ENCODE results near the gene CDA. TPM values are rescaled to one million over a fixed set of nuclear protein-coding genes. Genes with fewer than 3 reads are reported as not detected.

The CDA gene
- total RNA-seq, 4 donors from 2014 or later, result 0.56 to 3.5 (median 1.5) TPM

GRCh38 chr1:20666804-20667203 lies 77.9 kb downstream of the CDA start:
- no peaks in the 10 kb centered on the region for H3K9me3 ChIP-seq
- WGBS, 2 donors, result 100% methylated on average over 1 of the region's 1 CpG
- no peak overlapping the region for H3K4me3 ChIP-seq (replicated peaks in 1 of 3)
- H3K4me1 ChIP-seq, result peaks cover 4 to 5% of the 10 kb centered on the region in 2 donors
- H3K27ac ChIP-seq, result peak overlapping the region in 1 of 3 donors; percentile 38
- no peaks in the 10 kb centered on the region for H3K36me3 ChIP-seq
- intact Hi-C loops (cut with DNase I), result no loop called here
- no peak for DNase-seq
- no peaks in the 10 kb centered on the region for H3K27me3 ChIP-seq
- no peak for TF ChIP-seq CTCF (IDR thresholded peaks at IDR 0.05)
- TF ChIP-seq POLR2A (IDR thresholded peaks at IDR 0.05), result no peak

Other genes starting within 250 kb of the CDA start
- gene CAMK2N1, start 102.9 kb upstream of the CDA start, total RNA-seq, result 10 to 100 TPM in 1 of 4 donors, 1 to 10 TPM in 3; 3.2 to 12.2 (median 8.1) TPM
- 10 to 100 TPM; 30.1 to 42.1 (median 35.0) TPM for gene MUL1, start 80.9 kb upstream of the CDA start, total RNA-seq
- 1 to 10 TPM in 3 of 4 donors, under 1 TPM in 1; 0.59 to 3.5 (median 2.5) TPM for gene FAM43B, start 36.5 kb upstream of the CDA start, total RNA-seq
- 100 to 1,000 TPM; 144 to 171 (median 151) TPM for gene PINK1, start 44.4 kb downstream of the CDA start, total RNA-seq
- gene DDOST, start 72.3 kb downstream of the CDA start, total RNA-seq, result 100 to 1,000 TPM; 182 to 299 (median 238) TPM
- 10 to 100 TPM in 1 of 4 donors, 1 to 10 TPM in 3; 7.5 to 11.5 (median 8.6) TPM for gene KIF17, start 128.9 kb downstream of the CDA start, total RNA-seq
- 1 to 10 TPM in 2 of 4 donors, under 1 TPM in 2; 0.11 to 1.4 (median 0.77) TPM for gene SH2D5, start 143.6 kb downstream of the CDA start, total RNA-seq
- gene HP1BP3, start 198.2 kb downstream of the CDA start, total RNA-seq, result 100 to 1,000 TPM; 248 to 312 (median 280) TPM

Measured in thyroid gland (tissue), 4 donors.